Caki2 (cell line): ENCODE results near the gene ASB6. TPM values are rescaled to one million over a fixed set of nuclear protein-coding genes. Genes with fewer than 3 reads are reported as not detected.

Source experiments
- DNase-seq: peaks from one replicate; pipeline ENCODE4 v3.0.0-alpha.2; 2015; ENCODE audit warnings: low read depth
- in situ Hi-C: cut with HindIII; loops from 2 replicates; pipeline ENCODE4 v1.10.0; 2016; ENCODE audit warnings: low sequenced_read_pairs, low pct_unique_long_range_greater_than_20kb, mixed read lengths
- total RNA-seq: library from RNA; depleted of rRNA; stranded (reverse); fragments of >200 nt; shearing (Covaris generic); gene quantifications from 2 replicates; pipeline ENCODE4 v1.2.3, GENCODE V29; 2014; ENCODE audit warnings: low replicate concordance

Gene ASB6
- total RNA-seq, 1 experiment from 2014 or later: 34.4 TPM

DNA sequence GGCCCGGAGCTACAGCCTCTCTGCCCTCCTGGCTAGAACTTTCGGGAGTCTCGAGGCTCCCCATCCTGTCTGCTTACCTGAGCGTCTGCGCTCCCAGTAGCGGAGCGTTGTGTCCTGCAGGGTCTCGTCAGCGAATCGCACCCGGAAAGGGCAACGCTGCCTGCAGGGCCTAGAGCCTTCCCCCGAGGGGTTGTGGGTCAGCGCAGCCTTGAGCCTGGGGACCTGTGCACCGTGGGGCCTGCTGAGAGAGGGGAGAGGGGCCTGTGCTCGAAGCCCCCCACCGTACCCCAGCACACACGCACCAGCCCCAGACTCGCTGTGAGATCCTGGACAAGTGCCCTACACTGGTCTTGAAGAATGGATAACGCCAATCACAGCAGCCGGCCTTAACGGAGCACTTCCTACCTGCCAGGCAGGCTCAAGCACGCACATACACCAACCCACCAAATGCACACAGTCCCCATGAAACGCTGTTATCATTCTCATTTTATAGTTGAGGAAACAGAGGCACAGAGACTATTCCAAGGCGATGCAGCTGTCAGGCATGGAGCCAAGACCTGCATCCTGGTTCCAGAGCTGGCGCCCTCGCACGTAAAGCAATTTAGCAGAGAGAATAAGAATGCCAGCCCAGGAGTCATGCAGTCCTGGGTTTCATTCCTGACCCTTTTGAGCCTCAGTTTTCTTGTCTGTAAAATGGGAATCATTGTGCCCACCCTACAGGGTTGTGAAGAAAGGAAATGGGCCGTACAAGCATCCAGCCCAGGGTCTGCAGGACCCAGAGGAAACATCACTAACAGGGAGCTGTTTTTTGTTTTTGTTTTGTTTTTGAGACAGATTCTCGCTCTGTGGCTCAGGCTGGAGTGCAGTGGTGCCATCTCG lies 26.3 kb downstream of the ASB6 start:
- in situ Hi-C loops: no loop called here

DNA sequence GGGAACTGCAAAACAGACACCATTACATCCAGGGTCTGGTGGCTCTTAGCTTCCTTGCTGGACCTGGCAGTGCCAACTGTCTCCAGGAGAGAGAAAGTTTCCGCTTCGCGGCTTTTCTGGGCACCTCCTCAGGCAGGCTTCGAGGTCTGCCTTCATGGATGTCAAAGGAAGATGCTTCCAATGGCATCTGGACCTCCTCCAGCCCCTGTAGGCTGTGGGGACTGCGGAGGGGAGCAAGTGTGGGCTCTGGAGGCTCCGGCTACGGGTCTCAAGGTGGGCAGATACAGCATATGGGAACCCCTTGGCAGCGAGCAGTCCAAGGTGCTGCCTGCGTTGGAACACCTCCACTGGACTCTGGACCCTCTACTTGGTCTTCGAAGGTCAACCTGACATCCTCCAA lies 27.0 kb downstream of the ASB6 start:
- no peak for DNase-seq
- in situ Hi-C loops: no loop called here

More for the DNA sequence above, 26.3 kb downstream of the ASB6 start:
- DNase-seq: no peak

DNA sequence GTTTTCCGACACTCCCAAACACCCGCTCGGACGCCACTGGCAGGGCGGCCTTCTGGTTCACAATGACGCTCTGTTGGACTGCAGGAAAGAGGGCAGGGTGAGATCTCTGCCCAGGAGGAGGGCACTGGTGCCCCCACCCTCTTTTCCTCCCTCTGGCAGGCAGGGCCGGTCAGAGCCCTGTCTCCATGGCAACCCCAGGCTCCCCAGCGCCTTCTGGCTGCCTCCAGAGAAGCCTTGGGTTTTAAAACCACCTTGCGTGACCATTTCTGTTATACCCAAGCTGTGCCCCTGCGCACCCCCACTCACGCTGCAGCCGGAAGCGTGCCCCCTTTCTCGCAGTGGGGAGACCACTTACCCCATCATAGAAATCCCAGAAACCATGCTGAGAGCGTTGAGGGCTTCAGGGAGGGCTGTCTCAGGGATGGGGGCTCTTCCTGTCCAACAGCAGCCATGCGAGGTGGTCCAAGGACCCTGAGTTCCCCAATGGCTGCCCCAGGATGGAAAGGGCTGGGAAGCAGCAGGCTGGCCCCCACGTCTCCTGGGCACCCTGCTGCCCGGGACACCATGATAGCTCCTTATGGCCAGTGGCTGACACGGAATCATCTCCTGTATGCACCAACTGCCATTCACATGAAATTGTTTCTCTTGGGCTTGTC lies 28.3 kb downstream of the ASB6 start:
- DNase-seq: no peak
- in situ Hi-C loops: no loop called here

DNA sequence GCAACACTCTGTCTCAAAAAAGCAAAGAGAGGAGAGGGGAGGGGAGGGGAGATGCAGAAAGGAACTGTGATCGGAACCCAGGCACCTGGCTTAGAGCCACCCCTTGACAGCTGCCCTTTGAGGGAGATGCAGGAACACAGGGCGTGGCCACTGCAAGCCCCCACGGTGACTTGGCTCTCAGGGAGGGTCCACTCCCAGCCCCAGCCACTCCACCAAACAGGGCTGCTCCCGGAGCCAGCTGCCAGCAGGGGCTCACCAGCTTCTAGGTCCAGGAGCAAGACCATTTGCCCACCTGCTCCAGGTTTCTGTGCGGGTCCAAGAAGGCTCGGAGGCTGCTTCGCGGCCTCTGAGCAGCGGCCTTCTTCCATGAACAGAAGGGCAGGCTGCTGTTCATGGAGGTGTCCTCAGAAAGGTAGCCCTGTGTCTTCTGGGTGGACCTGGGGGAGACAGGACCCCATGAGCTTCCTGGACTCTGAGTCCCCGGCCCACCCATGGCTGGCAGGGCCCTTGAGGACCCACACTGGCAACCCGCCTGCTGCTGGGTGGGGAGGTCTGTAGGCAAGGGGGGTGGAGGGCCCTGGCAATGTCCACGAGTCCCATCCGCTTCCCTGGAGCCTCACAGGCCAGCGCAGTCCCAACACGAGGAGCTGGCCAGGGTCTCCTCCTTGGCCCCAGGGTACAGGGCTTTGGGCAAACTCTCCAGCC lies 29.0 kb downstream of the ASB6 start:
- in situ Hi-C loops: no loop called here
- DNase-seq: no peak

DNA sequence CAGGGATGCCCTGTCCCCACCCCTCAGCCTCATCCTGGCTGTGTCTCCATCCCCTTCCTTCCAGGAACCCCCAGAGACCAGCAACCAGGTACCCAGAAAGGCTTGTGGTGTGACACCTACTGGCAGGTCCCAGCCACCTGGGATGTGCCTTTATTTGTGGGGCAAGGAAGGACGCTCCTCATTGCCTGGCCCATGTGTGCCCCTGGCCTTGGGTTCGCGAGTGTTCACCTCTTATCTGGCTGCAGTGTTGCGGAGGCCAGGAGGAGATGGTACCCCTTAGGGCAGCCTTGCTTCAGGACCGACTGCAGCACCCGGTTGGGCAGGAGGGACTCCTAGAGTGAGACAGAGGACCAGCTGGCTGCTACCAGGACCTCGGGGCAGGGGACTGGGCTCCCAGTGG lies 29.8 kb downstream of the ASB6 start:
- in situ Hi-C loops: no loop called here

DNA sequence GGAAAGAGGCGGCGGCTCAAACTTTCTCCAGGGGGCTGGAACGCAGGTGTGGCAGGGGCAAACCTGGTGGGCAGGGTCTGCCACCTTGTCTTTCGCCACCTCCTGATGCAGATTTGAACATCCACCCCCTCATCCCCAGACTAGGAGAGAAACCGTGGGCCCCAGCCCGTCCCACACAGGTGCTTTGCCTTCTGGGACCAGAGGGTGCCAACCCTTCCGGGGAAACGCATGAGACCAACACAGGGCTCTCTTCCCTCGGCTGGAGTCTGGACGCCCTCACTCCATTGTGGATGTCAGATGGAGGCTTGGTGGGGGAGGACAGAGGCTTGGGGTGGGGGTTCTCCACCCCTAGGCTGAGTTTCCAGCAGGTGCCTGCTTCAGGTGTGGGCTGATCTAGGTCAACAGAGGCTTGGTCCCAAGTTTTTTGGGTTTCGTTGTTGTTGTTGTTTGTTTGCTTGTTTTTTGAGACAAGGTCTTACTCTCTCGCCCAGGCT lies 30.6 kb downstream of the ASB6 start:
- no peak for DNase-seq
- in situ Hi-C loops: no loop called here

More for the DNA sequence above, 29.8 kb downstream of the ASB6 start:
- no peak for DNase-seq

DNA sequence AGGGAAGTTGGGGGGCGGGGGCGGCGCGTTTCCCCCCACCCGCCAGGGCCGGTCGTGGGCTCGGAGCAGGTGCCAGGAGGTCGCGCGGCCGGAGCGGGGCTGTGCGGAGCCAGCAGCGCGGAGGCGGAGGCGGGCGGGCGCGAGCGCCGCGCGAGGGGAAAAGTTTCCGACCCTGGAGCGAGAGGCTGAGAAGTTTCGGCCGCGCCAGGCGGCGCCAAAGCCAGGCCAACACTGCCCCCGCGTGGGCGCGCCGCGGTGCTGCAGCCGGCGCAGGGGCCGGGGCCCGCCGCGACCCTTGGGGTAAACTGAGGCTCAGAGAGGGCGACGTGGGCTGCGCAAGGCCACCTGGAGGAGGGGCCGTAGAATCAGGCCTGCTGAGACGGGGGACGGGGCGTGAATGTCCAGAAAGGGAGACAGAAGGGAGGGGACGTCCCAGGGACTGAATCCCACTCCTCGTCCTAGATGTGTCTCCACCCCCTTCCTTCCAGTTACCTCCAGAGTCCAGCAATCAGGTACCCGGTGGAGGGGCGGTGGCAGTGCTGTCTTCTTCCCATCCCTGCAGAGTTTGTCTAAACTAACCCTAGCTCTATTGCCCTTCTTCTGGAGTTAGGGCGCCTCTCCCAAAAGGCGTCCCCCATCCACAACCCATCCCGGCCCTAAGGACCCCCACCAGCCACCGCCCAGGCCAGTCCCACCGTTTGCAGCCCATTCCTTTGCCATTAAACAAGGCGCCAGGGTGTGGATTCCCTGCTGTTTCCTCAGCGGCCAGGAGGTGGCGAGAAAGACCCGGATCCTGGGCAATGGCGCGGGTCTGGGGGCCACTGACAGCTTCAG lies 31.3 kb downstream of the ASB6 start:
- peak; percentile 54 for DNase-seq
- in situ Hi-C loops: no loop called here

DNA sequence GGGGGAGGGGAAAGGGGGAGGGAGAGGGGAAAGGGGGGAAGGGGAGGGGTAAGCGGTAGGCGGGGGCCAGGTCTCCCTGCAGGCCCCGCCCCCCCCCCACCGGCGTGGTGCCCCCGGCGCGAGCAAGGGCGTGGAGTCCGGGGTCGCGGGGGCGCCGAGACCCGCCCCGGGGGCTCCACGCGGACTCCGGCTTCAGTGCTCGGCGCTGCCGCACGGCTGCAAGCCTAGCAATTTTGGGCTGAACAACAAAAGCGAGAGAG lies 31.8 kb downstream of the ASB6 start:
- DNase-seq: no peak
- in situ Hi-C loops: no loop called here

DNA sequence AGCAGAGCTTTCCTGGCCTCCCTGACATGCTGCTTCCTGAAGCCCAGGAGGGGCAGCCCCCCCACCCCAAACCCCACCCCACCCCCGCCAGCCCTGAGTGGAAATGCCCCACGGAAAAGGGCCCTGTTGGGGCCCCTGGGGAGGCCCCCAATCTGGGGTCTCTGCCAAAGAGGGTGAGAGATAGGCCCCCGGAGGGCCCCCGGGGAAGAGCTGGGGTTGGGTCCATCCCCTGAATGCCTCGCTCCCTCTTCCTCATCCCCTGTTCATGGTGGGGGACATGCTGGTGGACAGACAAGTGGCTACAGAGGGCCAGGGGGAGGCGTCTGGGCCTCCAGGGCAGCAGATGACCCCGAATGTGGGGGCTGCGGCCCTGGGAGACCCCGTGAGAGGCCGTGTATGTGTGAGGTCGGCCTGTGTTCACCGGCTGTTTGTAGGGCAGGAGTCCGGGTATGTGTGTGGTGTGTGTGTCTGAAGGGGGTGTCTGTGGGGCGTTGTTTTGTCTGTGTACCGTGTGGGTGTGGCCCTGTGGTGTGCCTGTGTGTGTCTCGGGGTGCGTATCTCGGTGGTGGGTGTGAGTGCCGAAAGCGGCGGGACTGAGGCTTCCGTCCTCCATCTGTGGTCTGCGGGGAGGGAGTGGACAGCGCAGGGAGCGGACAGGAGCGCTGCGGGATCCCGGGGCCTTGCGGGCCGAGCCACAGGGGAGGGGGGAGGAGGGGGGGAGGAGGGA lies 32.3 kb downstream of the ASB6 start:
- no peak for DNase-seq
- in situ Hi-C loops: no loop called here

DNA sequence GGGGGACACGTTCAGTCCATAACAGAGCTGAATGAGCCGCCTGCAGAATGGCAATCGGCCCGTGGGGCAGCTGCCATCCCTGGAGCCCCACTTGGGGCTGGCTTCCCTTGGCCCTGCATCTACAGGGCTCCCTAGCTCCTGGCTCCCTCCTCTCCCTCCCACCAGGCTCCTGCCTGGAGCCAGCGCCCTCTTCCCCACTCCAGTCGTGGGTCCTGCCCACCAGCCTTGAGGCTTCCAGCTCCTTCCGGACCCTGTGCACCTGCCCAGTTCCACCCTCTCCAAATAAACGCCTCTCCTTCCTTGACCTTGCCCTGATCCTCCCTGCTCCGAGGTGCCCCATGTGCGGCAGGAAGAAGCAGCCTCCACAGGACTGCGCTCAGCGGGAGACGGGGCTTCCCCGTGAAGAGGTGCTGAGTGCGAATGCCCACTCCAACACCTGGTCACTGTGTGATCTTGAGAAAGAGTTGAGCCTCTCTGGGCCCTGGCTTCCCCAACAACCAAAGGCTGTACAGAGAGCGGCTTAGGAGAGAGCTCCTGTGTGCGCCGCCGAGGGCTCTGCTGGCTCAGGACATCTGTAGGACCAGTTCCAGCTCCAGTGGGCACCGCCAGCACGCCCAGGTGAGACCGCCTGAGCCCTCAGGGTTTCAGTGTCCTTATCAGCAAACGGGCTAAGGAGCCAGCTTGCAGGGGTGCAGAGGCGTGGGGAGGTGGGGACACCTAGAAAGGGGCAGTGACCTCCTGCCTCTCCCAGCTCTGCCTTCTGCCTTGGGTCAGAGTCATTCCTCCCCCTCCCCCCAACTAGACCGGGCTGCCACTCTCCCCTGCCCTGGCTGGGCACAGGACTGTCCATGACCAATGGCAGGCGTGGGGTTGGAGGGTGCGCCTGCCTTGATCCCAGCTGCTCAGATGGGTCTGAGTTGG lies 33.1 kb downstream of the ASB6 start:
- DNase-seq: no peak
- in situ Hi-C loops: no loop called here

DNA sequence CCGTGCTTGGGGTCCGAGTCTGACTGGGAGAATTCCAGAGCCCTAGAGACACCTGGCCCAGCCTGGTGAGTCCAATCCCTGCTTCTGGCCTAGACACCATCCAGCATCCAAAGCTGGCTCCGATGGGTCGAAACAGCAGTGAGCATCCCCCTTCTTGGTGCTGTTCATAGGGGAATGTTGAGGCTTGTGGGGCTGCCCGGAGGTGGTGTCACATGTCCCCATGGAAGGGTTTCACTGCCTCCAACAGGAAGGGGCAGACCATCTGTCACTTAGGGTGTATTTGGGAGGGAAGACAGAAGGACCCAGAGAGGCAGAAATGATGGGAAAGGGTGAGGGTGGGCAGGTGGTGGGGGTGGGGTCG lies 34.9 kb downstream of the ASB6 start:
- in situ Hi-C loops: no loop called here
- DNase-seq: no peak

DNA sequence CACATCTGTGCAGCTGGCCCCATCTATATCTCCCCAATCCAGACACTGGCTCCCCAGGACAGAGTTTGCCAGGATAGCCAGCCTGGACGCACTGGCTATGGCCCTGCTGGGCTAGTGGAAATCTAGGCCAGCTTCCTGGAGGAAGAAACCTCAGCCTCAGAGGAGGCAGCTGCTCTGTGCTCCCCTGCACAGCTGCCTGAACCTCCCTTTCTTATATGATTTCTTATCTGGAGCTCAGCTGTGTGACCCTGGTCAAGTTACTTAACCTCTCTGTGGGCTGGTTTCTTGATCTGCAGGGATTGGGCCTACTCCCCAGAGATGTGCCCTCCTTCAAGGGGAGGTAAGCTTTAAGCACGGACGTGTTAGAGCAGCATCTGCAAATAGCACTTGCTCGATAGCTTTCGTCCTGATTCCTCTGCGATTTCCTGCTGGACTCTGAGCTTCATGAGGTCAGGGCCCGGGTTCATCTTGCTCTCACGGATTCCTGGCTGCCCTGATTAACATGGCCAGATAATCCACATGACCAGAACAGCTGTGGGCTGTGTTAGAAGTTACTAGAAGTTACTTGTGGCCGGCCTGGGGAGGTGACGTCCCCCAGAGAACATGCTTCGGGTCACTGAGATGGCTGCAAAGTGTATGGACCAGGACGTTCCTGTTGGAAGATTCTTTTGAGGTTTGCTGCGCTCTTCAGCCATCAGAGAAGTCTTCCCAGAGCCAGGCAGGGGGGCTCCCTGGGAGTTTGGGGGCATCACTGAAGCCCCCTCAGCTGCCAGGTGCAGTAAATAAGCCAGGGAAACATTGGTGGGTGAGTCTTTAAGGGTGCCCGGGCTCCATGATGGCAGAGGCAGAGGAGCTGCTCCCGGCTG lies 35.6 kb downstream of the ASB6 start:
- in situ Hi-C loops: no loop called here
- no peak for DNase-seq

DNA sequence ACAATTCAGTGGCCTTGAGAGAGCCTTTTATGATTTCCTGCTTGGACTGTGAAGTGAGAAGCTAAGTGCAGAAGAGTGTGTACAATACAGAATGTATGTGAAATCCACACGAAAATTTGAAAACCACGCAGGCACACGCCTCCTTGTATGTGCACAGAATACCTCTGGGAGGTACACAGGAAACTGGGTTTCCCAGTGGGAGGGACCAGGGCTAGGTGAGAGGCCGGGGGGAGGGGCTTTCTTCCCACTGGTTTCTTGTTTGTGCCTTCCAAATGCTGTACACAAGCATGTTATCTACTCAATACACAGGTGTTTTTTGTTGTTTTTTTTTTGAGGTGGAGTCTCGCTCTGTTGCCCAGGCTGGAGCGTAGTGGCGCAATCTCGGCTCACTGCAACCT lies 37.2 kb downstream of the ASB6 start:
- in situ Hi-C loops: no loop called here
- DNase-seq: no peak

DNA sequence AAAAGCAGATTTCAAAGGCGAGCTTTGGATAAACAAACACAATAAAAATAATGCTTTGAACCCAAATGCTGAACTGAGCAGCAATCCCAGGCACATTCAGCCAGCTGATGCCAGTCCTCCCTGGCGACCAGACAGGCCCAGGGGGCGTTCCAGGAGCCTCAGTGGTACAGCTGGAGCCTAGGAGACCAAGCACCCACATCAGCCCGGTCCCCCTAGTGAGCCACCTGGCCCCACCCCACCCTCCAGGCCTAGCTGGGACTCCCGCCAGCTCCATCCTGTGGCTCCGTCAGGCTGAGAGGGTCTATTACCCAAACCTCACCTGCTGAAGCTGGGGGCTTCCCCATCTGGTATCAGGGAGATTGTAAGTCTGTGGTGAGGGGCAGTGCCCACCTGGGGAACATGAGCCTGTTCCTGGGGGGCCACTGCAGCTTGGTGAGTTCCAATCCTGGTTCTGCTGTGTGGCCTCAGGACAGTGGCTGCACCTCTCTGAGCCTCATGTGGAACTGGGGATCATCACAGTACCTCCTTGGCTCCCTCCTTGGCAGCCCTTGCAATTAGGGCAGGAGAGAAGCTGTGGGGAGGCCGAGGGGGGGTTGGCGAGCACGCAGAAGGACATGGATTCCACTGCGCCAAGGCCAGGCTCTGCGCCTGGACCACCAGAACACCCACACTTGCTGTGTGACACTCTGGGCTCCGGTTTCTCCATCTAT lies 37.7 kb downstream of the ASB6 start:
- DNase-seq: no peak
- in situ Hi-C loops: no loop called here

DNA sequence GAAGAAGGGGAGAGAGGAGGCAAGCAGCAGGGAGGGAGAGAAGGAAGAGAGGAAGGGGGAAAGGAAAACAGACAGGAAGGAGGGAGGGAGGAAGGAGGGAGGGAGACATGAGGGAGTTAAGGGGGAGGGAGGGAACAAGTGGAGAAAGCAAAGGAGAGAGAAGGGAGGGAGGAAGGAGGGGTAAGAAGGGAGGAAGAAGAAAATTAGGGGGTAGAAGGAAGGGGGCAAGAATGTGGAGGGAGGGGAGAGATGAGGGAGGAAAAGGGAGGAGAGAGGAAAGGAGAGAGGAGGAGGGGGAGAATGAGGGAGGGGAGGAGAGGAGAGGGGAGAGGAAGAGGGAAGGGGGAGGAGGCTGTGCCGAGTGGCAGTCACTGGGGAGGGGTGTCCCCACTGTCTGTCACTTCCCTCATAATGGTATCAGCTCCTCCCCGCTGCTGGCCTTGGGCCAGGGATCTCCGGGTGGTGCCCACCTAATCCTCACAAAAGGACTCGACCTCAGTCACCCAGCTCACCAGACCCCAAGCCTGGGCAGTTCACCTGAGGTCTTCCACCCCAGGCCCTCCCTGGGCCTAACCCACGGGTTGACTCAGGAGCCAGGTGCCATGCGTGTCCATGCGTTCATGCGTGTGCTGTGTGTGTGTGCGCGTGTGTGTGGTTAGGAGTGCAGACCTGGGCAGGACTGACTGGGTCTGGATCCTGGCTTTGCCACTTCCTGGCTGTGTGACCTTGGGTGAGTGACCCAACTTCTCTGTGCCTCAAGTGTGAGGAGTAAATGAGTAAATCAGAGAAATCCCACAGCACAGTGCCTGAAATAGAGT lies 39.1 kb downstream of the ASB6 start:
- in situ Hi-C loops: no loop called here
- no peak for DNase-seq
